Uterus (tissue), 4 donors: Measurements from ENCODE around the gene TBR1. TPM values are rescaled to one million over a fixed set of nuclear protein-coding genes. Genes with fewer than 3 reads are reported as not detected.

Experiments used
- DNase-seq, 2 donors: peaks; one replicate each; pipeline ENCODE4 v3.0.0-alpha.2; 2019 to 2020
- H3K27ac ChIP-seq, 2 donors: fragments of 200-600 bp; sonication (generic); 1 replicate in 1 of 2; 2 replicates in 1 of 2; pipeline ENCODE4 v1.5.1; 2016 to 2018
- H3K27me3 ChIP-seq, 2 donors: fragments of 200-600 bp; sonication (generic); one replicate each; pipeline ENCODE4 v1.5.1; 2018 to 2019; ENCODE audit warnings: control low read depth in 1 of 2
- H3K36me3 ChIP-seq, 2 donors: fragments of 200-600 bp; sonication (generic); one replicate each; pipeline ENCODE4 v1.5.1; 2019; ENCODE audit warnings: control low read depth in 1 of 2
- H3K4me1 ChIP-seq, 2 donors: fragments of 200-600 bp; sonication (generic); one replicate each; pipeline ENCODE4 v1.5.1; 2018 to 2019; ENCODE audit warnings: control low read depth in 1 of 2
- H3K4me3 ChIP-seq, 2 donors: fragments of 200-600 bp; sonication (generic); 1 replicate in 1 of 2; 2 replicates in 1 of 2; pipeline ENCODE4 v1.5.1; 2018 to 2019; ENCODE audit warnings: mild to moderate bottlenecking in 1 of 2
- H3K9me3 ChIP-seq, 2 donors: fragments of 200-600 bp; sonication (generic); one replicate each; pipeline ENCODE4 v1.5.1; 2019; ENCODE audit warnings: control low read depth in 1 of 2
- POLR2A ChIP-seq, 2 donors: fragments of 450-650 bp; IDR thresholded peaks; one replicate each; pipeline ENCODE4 v1.6.1; 2016; ENCODE audit warnings: antibody characterized with exemption in 2 of 2, mild to moderate bottlenecking in 1 of 2, moderate library complexity in 1 of 2
- intact Hi-C: fragments of 100-400 bp; cut with DNase I; formaldehyde crosslinking; loops from one replicate; pipeline ENCODE4 v1.15.1; 2023; ENCODE audit warnings: low total_unique reads
- total RNA-seq, 4 donors: library from RNA; depleted of rRNA in 3 of 4; stranded (reverse); fragments of >200 nt in 3 of 4; gene quantifications; one replicate each; pipeline versions ENCODE4 v1.1.0 to v1.2.4, GENCODE V29; 2014 to 2023
- TF ChIP-seq, protein P1 (sequence below), 4 experiments: fragments of 200-600 bp in 2 of 4; fragments of 450-650 bp in 2 of 4; sonication (generic) in 2 of 4; IDR thresholded peaks; one replicate each; pipeline ENCODE4 v1.5.1; 2016 to 2019; ENCODE audit warnings: antibody characterized with exemption in 4 of 4, mild to moderate bottlenecking in 2 of 4, moderate library complexity in 1 of 4
- donor health status: DM: yes; HTN: yes; CAD: no.

TBR1 gene
- total RNA-seq, 4 donors from 2014 or later: not detected

DNA sequence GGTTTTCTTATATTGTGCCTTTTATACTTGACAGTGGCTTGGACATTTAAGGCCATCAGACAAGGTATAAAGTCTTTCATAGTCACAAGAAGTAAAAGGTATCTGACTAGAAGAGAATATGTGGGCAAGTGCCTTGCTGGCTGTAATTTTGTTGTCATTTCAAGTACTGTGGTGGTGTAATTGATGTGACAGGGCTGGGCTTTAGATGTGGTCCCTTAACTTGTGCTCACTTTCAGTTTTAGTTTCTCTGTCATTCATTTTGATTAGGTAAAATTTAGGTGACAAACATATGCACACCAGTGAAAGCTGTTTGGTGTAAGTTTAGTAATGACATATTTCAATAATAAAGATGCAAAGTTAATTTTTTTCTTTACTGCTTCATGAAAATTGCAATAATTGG lies 31.2 kb upstream of the TBR1 start:
- DNase-seq: no peak
- intact Hi-C loops: no loop called here
- TF ChIP-seq, protein P1, sequence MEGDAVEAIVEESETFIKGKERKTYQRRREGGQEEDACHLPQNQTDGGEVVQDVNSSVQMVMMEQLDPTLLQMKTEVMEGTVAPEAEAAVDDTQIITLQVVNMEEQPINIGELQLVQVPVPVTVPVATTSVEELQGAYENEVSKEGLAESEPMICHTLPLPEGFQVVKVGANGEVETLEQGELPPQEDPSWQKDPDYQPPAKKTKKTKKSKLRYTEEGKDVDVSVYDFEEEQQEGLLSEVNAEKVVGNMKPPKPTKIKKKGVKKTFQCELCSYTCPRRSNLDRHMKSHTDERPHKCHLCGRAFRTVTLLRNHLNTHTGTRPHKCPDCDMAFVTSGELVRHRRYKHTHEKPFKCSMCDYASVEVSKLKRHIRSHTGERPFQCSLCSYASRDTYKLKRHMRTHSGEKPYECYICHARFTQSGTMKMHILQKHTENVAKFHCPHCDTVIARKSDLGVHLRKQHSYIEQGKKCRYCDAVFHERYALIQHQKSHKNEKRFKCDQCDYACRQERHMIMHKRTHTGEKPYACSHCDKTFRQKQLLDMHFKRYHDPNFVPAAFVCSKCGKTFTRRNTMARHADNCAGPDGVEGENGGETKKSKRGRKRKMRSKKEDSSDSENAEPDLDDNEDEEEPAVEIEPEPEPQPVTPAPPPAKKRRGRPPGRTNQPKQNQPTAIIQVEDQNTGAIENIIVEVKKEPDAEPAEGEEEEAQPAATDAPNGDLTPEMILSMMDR (IDR thresholded peaks at IDR 0.05): no peak
- no peak for TF ChIP-seq POLR2A (IDR thresholded peaks at IDR 0.05)
- no peaks in the 10 kb centered on the region for H3K36me3 ChIP-seq
- H3K27me3 ChIP-seq: no peaks in the 10 kb centered on the region
- H3K27ac ChIP-seq: no peak overlapping the region
- no peaks in the 10 kb centered on the region for H3K9me3 ChIP-seq
- H3K4me1 ChIP-seq: no peaks in the 10 kb centered on the region
- H3K4me3 ChIP-seq: no peak overlapping the region

DNA sequence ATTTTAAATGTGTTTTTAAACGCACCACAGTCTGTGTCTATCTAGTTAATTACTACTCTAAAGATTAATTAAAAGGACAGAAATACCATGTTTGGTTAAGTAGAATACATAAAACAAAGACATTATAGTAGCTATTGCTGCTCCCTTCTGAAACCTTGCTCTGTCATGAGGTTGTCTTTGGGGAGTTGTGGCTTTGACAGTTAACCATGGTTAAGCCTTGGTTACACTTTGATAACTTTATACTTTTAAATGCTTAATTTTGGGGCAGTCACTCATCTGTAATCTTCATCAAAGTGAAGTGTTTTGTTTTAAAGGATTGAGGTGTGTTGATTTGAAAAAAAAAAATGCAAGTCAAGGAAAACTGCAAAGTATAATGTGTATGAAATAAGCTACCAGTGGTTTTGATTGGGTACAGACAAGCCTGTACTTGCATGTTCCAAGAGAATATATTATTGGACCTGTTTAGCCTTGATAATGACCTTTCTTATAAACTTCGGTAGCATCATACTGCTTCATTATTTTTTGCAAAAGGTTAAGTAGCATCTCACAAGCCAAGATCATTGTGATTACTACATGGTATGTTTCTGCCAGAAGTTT lies 29.8 kb upstream of the TBR1 start:
- intact Hi-C loops: no loop called here
- no peak for TF ChIP-seq POLR2A (IDR thresholded peaks at IDR 0.05)
- no peak for DNase-seq
- Histone ChIP-seq H3K27ac (no peak overlapping the region), H3K4me3 (no peak overlapping the region), H3K9me3 (no peaks in the 10 kb centered on the region), H3K36me3 (no peaks in the 10 kb centered on the region), H3K27me3 (no peaks in the 10 kb centered on the region), H3K4me1 (no peaks in the 10 kb centered on the region)

DNA sequence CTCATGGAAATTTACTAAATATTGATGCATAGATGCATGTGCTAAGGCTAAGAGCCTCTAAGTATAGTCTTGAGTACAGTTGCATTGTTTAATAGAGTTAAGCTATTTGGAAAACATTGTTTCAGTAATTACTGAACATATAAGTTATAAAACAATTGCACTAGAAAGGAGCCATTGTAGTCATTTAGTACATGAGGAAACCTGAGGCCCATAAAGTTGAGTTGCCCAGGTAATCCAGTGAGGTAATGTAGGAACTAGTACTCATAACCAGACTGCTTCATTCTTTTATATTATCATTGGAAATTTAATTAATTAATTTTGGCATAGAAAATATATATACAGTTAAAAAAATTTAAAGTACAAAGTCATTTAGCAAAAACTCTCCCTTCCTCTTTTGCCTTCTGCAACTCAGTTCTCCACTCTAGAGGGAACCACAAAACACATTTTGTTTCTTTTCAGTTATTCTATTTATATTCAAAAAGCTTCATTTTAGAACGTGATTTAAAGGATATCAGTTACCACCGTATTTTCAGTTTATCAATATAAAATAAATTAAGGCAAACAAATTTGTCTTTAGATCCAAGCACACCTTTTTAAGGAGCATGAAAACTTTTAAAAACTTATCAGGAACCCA lies 27.8 kb upstream of the TBR1 start:
- no peaks in the 10 kb centered on the region for H3K4me1 ChIP-seq
- no peaks in the 10 kb centered on the region for H3K36me3 ChIP-seq
- intact Hi-C loops: no loop called here
- TF ChIP-seq, protein P1 (IDR thresholded peaks at IDR 0.05): no peak
- no peak for TF ChIP-seq POLR2A (IDR thresholded peaks at IDR 0.05)
- DNase-seq: no peak
- H3K9me3 ChIP-seq: no peaks in the 10 kb centered on the region
- no peaks in the 10 kb centered on the region for H3K27me3 ChIP-seq
- no peak overlapping the region for H3K27ac ChIP-seq
- no peak overlapping the region for H3K4me3 ChIP-seq

DNA sequence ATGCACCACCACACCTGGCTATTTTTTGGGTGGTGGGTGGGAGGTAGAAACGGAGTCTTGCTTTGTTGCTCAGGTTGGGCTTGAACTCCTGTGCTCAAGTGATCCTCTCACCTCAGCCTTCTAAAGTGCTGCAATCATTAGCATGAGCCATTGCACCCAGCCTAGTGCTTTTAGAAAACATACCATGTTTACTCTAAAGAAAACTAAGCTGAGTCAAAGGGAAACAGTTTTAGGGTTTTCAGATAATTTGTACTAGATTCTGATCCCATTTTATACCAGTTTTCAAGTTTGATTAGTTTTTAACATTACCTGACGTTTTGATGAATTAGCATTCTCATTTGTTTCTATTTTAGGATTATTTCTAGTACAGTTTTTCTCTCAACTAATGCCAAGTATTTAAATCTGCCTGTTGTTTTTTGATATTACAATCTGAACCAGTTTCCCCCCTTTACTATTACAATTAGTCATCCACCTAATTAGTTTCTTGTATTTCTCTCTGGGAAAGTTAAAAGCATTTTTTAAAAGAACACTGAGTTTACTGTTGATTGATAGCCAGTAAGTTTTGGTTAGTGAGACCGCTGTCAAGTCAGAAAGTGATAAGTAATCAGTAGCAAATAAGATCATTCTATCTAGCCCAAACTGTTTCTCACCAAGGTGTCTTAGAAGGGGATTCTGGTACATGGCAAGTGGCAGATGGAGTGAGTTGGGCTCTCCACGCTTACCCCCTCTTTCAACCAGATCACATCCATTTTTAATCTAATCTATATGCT lies 24.2 kb upstream of the TBR1 start:
- intact Hi-C loops: no loop called here
- no peaks in the 10 kb centered on the region for H3K27me3 ChIP-seq
- H3K9me3 ChIP-seq: no peaks in the 10 kb centered on the region
- H3K4me3 ChIP-seq: no peak overlapping the region
- no peaks in the 10 kb centered on the region for H3K36me3 ChIP-seq
- DNase-seq: no peak
- TF ChIP-seq, protein P1 (IDR thresholded peaks at IDR 0.05): no peak
- no peak for TF ChIP-seq POLR2A (IDR thresholded peaks at IDR 0.05)
- no peak overlapping the region for H3K27ac ChIP-seq
- no peaks in the 10 kb centered on the region for H3K4me1 ChIP-seq

DNA sequence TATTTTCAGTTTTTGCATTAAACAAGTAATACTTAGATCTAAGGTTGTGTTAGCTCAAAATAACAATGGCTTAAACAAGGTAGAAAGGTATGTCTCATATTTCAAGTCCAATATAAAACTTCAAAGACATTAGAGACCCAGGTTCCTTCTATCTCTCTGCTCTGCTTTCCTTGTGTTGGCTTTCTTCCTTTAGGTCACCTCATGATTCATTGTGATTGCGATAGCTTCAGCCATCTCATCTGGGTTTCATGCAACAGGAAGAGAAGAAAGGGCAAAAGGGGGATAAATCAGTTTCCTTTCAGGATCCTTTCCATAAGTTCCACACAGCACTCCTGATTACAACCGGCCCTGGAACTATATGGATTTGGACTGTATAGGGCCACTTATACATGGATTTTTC lies 16.0 kb upstream of the TBR1 start:
- Histone ChIP-seq H3K4me1 (no peaks in the 10 kb centered on the region), H3K9me3 (no peaks in the 10 kb centered on the region), H3K27ac (no peak overlapping the region), H3K27me3 (no peaks in the 10 kb centered on the region), H3K36me3 (no peaks in the 10 kb centered on the region), H3K4me3 (no peak overlapping the region)
- DNase-seq: no peak
- no peak for TF ChIP-seq POLR2A (IDR thresholded peaks at IDR 0.05)
- TF ChIP-seq, protein P1 (IDR thresholded peaks at IDR 0.05): no peak
- intact Hi-C loops: no loop called here
